ENCODE measurements around the gene CYRIA.

CYRIA gene

DNA sequence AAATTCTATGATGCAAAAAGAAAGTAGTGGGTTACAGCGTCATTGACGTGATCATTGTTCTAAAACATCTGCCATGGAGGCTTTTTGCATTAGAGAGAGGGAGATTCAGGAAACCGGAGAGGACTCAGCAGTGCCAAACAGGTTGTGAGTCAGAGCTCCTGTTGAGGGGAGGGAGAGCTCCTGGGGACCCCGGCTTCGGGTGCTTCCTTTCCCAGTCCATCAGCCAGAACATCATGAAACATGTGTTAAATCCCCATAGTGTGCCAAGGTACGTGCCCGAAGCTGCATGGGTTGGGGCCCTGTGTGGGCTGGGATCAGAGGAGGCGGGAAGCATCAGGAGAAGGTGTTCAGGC lies 791 bp upstream of the CYRIA start:
- no peak for DNase-seq

DNA sequence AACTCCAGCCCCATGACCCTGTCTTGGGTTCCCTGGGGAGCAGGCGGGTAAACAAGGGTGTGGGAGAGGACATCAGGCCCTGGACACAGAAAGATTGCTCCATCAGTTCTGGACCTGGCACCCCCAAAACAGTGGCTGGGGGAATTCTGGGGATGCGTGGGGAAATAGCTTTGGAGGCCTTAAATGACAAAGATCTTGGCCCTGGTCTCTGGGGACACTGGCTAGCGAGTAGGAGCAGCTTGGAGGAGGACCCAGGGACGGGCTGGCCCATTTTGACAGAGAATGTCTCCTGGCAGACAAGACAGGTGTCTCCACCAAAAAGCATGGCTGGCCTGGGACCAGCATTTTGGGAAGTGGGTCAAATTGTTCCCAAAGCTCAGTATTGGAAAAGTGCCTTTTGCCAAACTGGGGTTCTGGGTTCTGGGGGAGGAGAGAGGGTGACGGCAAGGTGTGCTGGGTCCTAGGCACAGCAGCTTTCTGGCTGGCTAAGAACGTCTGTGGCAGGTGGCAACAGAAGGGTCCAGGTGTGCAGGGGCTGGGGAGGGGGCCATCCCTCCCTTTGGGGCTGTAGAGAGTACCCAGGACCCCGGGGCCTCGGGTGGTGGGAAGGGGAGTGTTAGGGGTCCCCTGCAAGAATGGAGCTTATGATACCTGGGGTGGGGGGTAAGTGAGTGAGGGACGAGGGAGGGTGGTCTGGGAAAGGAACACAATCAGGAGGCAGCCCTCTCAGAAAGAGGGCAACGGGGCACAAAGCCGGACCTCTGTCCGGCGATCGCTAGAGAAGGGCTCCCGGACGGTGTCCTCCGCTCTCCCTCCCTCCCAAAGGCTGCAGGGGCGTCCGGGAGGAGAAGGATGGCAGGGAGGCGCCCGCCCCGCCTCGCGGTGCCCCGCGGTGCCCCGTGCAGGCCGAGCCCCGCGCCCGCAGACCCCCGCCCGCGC lies 556 bp downstream of the CYRIA start:
- DNase-seq = no peak

DNA sequence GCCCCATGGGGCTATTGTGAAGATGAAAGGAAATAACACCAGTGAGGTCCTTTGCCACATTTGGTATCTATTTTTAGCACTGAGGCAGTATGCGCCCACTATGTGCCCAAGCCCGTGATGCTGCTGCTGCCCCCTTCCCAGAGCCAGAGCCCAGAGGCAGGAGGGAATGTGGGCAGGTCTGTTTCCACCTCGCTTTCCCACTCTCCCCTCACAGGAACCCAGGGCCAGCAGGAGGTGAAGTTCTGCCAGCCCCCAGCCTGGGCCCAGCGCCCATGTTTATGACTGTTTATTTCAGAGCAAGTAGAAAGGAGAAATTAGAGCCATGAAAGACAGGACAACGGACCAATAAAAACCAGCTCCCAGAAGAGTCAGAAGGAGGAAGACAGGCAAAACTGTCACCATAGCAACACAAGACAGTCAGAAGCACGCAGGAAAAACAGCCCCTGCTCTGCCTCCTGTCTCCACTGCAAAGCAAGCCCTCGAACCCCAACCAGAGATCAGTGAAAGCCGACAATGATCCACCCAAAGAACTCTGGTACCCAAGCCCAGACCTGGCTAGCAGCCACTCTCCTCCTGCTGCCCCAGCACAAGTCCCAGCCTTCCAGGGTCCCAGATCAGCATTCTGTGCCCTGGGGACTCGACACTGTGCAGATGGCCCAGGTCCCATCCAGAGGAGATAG lies 1.4 kb downstream of the CYRIA start:
- DNase-seq = no peak

- DNase-seq = no peak
Measured at GRCh38 chr2:16663121-16663905, 2.3 kb downstream of the CYRIA start.

GRCh38 chr2:16661936-16662839 lies 3.4 kb downstream of the CYRIA start:
- DNase-seq = no peak

DNA sequence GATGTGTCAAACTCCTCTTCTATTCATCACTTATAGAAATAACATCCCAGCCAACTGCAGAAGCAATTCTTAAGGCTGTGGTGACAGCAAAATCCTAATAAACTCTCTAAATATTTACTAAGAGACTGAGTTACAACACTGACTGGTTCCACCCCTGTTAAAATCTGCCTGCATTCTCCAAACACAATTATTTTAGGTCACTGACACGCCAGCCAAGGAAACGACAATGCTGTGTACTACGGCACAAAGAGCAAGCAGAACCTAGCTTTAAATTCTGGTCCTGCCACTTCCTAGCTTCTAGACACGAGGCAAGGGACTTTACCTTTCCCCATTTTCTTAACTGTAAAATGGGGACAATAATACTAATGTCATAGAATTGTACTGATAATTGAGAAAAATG lies 4.1 kb downstream of the CYRIA start:
- DNase-seq = no peak

DNA sequence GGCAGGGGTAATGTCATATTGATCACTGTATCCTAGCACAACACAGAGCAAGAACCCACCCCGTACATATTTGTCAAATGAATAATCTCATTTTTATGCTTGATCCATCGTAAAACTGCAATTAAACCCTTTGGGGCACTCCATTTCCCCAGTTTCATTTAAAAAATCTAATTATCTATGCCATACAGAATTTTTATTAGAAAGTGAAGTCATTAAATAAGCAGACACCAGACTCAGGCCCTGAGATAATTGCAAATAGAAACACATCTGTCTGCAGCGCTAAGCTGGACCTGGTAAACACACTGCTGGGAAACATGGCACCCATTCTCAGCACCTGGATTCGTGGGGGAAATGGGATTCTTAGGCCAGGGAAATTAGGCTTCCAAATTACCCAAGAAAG lies 5.1 kb downstream of the CYRIA start:
- DNase-seq = no peak

GRCh38 chr2:16660114-16660513 lies 5.5 kb downstream of the CYRIA start:
- DNase-seq = no peak

DNA sequence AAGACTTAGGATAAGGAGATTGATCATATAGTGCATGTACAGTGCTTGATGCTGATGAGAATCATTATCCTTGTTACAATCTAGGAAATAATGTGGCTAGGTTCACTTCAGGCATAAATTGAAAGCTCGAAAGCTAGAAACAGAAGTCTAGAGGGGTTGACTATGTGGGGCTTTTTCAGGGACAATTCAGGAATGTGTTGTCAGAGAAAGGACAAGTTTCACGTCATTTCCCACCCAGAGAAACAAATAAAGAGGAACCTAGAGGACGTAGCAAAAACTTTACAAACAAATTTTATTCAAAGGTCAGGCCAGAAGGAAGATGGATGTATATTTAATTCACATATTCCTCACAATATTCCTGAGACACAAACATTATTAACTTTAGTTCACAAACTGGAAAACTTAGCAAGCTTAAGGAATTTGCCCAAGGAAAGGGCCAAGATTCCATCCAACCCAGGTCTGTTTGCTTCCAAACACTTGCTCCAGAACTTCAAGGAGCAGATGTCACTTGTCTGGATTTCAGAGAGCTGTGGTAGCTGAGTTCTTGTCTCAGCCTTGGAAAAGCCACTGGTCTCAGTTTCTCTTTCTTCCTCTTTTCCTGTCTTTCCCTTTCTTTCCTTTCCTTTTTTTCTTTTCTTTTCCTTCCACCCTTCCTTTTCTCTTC lies 7.4 kb downstream of the CYRIA start:
- DNase-seq = no peak

DNA sequence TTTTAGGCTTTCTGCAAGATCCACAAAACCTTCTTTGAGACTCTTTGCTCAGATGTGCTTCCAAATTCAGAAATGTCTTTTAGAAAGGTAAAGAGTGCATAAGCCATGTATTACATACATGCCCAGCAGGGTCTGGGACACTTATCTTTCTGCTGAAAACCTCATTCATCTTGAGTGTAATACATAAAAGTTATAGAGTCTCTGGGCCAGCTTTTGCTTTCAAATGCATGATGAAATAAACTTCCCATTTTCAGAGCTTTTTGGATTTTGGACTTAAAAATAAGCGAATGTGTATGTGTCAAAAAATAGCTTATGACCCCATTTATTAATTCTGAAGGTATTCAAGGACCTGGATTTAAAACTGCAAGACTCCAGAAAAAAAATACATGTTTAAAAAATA lies 8.0 kb downstream of the CYRIA start:
- no peak for DNase-seq

DNA sequence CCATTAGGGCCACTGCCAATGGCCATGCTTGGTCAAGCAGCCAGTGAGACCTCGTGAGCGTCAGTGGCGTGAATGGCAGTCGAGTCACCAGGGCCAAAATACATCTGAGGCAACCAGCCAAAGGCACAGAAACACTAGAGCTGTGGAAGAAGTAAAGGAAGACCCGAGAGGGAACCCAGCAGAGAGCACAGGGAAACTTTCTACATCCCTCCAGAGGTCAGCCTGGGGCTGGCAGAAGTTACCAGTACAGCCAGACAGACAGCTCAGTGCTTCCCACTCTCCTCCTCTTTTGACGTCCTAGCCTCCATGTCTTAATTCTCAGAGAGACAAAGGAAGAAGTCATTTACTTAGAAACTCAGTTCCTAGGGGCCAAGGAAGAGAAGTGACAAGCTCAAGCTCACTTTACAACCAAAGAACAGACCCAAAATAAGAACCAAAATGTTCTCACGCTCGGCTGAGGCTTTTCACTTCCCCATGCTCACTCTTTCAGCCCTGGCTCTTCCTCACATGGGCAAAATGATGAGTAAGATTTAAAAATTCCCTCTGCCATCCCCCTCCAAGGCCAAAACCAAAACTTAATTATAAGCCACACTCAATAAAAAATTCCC lies 8.7 kb downstream of the CYRIA start:
- no peak for DNase-seq

GRCh38 chr2:16655905-16656642 lies 9.6 kb downstream of the CYRIA start:
- no peak for DNase-seq

- no peak for DNase-seq
Measured at GRCh38 chr2:16655445-16655837, 10.2 kb downstream of the CYRIA start.

- no peak for DNase-seq
Measured at GRCh38 chr2:16654833-16655444, 10.7 kb downstream of the CYRIA start.

DNA sequence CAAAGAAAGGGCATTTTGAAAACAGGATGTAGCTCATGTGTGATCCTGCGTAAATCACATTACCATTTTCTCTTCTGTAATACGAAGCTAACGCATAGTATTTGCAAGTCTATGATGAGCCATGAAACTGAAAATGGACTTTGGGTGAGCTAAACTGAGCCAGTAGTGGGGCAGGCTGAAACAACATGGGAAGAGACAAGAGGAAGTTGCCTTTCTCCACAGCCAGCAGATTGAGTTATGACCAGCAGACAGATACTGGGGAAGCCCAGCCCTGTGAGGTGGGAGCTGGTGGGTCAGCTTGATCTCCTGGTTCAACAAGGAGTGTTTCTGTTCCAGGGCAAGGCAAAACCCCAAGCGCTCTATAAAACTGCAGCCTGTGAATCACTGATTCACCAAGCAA lies 11.8 kb downstream of the CYRIA start:
- no peak for DNase-seq

DNA sequence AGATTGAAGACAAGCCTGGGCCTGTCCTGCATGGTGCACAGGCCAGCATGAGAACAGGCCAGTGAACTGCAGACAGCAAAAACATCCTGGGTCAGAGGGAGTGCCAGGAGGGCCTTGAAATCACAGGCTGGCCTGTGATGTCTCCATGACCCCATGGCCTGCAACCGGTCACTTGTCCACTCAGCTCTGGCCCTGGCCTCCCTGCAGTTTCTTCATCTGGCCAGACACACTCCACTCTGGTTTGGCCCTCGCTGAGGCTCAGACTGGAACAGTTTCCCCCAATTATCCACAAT lies 12.6 kb downstream of the CYRIA start:
- no peak for DNase-seq

- no peak for DNase-seq
Measured at GRCh38 chr2:16652296-16653082, 13.1 kb downstream of the CYRIA start.

DNA sequence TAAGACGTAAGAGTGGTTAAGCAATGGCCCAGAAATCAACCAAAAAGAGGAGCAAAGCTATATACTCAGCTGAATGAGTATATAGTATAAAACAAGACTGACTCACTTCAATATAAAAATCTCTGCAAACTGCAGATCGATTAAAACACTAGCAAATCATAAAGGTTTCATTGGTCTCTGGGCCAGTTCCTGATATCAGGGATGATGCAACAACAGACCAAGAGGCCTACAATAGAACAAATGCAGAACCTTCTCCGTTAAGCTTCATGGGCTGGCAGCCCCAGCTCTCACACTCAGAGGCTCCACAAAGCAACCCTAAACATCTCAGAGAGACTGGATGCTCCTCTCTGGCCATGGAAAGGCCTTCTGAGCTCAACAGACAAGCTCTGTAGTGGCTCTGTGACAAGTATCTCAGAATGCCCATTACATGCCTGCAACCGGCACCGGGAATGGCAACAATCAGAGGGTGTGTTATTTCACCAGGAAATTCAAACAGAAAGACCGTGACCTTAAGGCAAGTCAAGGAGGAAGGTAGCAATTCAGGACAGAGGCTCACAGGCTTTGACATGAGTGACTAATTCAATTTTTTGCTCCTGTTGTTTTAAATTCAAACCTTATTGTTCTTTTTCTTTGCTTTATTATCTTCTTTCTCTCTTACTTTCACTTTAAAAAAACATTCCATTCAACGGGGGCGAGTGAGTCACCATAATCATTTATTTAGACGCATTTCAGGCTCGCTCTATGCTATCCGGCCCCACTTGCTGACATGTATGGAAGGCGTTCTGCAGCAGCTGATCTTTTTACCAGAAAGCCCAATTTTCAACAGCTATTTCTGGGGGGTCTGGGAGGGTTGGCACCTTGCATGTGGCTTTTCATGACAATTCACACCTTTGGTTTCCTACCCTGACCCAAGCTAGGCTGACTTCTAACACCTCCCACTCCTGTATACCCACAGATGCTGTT lies 15.1 kb downstream of the CYRIA start:
- no peak for DNase-seq
